Measurements from ENCODE around the gene ADGRF5.
"Not testable (repeated sequence)": the region's sequence is repeated elsewhere in the genome, so short reads cannot be mapped to it uniquely, and the experiment has no call there.

DNA sequence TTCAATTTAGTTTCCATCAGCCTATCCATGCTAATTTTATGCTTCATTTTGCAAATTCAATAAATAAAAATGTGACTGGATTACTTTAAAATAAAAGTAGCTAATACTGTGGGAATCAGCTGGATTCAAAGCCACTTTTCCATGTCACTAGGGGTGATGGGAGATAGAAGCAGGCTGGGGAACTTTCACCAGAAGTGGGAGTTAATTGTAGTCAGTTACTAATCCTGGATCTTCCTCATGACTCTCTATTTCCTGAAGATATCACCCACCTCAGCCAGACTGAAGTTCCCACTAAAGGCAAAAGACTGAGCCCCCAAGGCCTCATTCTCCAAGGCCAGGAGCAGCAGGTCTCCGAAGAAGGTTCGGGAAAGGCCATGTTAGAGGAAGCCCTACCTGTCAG, 86.7 kb downstream of the ADGRF5 start:
- TF ChIP-seq, protein P1, sequence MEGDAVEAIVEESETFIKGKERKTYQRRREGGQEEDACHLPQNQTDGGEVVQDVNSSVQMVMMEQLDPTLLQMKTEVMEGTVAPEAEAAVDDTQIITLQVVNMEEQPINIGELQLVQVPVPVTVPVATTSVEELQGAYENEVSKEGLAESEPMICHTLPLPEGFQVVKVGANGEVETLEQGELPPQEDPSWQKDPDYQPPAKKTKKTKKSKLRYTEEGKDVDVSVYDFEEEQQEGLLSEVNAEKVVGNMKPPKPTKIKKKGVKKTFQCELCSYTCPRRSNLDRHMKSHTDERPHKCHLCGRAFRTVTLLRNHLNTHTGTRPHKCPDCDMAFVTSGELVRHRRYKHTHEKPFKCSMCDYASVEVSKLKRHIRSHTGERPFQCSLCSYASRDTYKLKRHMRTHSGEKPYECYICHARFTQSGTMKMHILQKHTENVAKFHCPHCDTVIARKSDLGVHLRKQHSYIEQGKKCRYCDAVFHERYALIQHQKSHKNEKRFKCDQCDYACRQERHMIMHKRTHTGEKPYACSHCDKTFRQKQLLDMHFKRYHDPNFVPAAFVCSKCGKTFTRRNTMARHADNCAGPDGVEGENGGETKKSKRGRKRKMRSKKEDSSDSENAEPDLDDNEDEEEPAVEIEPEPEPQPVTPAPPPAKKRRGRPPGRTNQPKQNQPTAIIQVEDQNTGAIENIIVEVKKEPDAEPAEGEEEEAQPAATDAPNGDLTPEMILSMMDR (tag by site-specific recombination; IDR thresholded peaks at IDR 0.05): not testable (repeated sequence)
- TF ChIP-seq ZNF621, ZNF747, ZNF155, ZNF157 (tag by site-specific recombination; IDR thresholded peaks at IDR 0.05): not testable (repeated sequence)

All from HEK293 (cell line).